B cell (primary cell): ENCODE data around the gene MAML3. TPM values are rescaled to one million over a fixed set of nuclear protein-coding genes. Genes with fewer than 3 reads are reported as not detected.

ENCODE experiments used
- ATAC-seq: fragments of 200-7000 bp; cut with Tn5 transposase; one replicate; pipeline ENCODE4 v1.10.0; 2021; ENCODE audit warnings: low read depth, mild to moderate bottlenecking, moderate number of reproducible peaks, moderate library complexity
- CTCF ChIA-PET: fragments of 350-600 bp; sonication (Branson Sonifier 250); formaldehyde crosslinking; loops from one replicate; lab custom pipeline; 2021; ENCODE audit warnings: antibody characterized with exemption, inconsistent platforms; lab: Charles Lee
- POLR2A ChIA-PET: fragments of 350-600 bp; sonication (Branson Sonifier 250); formaldehyde crosslinking; loops from one replicate; lab custom pipeline; 2021; ENCODE audit warnings: antibody characterized with exemption; lab: Charles Lee
- DNase-seq: peaks from one replicate; pipeline ENCODE4 v3.0.0; 2013
- H2AFZ ChIP-seq: 2 replicates; pipeline ENCODE4 v1.6.1; 2012; ENCODE audit warnings: mild to moderate bottlenecking, low read depth, low read length; ENCODE audit not compliant: insufficient read depth, poor library complexity, severe bottlenecking
- H3K27ac ChIP-seq, 2 donors: 1 replicate in 1 of 2; 2 replicates in 1 of 2; pipeline ENCODE4 v1.5.1; 2012 to 2013; ENCODE audit warnings: low read length in 2 of 2, mild to moderate bottlenecking in 2 of 2, moderate library complexity in 1 of 2
- H3K27me3 ChIP-seq, 4 experiments: fragments of 200-600 bp in 1 of 4; sonication (generic) in 1 of 4; replicated peaks in 1 of 4; 1 replicate in 2 of 4; 2 replicates in 2 of 4; pipeline versions ENCODE4 v1.6.1 to v1.7.0; 2013 to 2016; ENCODE audit warnings: low read length in 3 of 4, mild to moderate bottlenecking in 2 of 4, mixed read lengths in 1 of 4, moderate library complexity in 1 of 4; ENCODE audit not compliant: insufficient read depth in 4 of 4, control insufficient read depth in 3 of 4; ENCODE audit errors: control extremely low read depth in 1 of 4
- H3K36me3 ChIP-seq, 2 experiments: replicated peaks in 1 of 2; 1 replicate in 1 of 2; 2 replicates in 1 of 2; pipeline versions ENCODE4 v1.6.1 to v1.7.1; 2013; ENCODE audit warnings: low read length in 1 of 2; ENCODE audit not compliant: insufficient read depth in 2 of 2, control insufficient read depth in 1 of 2; ENCODE audit errors: control extremely low read depth in 1 of 2, extremely low read depth in 1 of 2
- H3K4me1 ChIP-seq, 2 donors: fragments of 200-600 bp in 1 of 2; sonication (generic) in 1 of 2; 1 replicate in 1 of 2; 2 replicates in 1 of 2; pipeline versions ENCODE4 v1.5.1 to v1.6.1; 2013 to 2017; ENCODE audit warnings: low read length in 2 of 2; ENCODE audit not compliant: control insufficient read depth in 2 of 2, insufficient read depth in 2 of 2
- H3K4me2 ChIP-seq: replicated peaks from 2 replicates; pipeline ENCODE3; 2012; ENCODE audit warnings: mild to moderate bottlenecking, low read depth, low read length; ENCODE audit not compliant: poor library complexity, severe bottlenecking
- H3K4me3 ChIP-seq, 5 experiments: fragments of 200-600 bp in 1 of 5; sonication (generic) in 1 of 5; 1 replicate in 3 of 5; 2 replicates in 2 of 5; pipeline versions ENCODE4 v1.5.1 to v1.7.0; 2011 to 2016; ENCODE audit warnings: low read length in 4 of 5, mild to moderate bottlenecking in 4 of 5, low read depth in 2 of 5, control low read depth in 1 of 5, moderate library complexity in 1 of 5; ENCODE audit not compliant: insufficient read depth in 1 of 5; ENCODE audit errors: control extremely low read depth in 1 of 5, extremely low read depth in 1 of 5
- H3K79me2 ChIP-seq: fragments of 200-600 bp; sonication (generic); one replicate; pipeline ENCODE4 v1.6.0; 2016; ENCODE audit warnings: low read length; ENCODE audit not compliant: control insufficient read depth, insufficient read depth
- H3K9ac ChIP-seq: fragments of 200-600 bp; sonication (generic); 2 replicates; pipeline ENCODE4 v1.6.1; 2017; ENCODE audit warnings: mild to moderate bottlenecking, low read length, moderate library complexity
- H3K9me3 ChIP-seq, 3 donors: one replicate each; pipeline versions ENCODE4 v1.6.1 to v1.7.1; 2013; ENCODE audit warnings: low read length in 2 of 3; ENCODE audit not compliant: control insufficient read depth in 2 of 3, insufficient read depth in 1 of 3; ENCODE audit errors: control extremely low read depth in 1 of 3
- H4K20me1 ChIP-seq: 2 replicates; pipeline ENCODE4 v1.6.0; 2012; ENCODE audit warnings: mild to moderate bottlenecking, low read length; ENCODE audit not compliant: insufficient read depth, control insufficient read depth, poor library complexity, severe bottlenecking
- H3K27ac Mint-ChIP-seq: one replicate; pipeline ENCODE4 v1.8.0; 2021; ENCODE audit warnings: mixed read lengths
- H3K27me3 Mint-ChIP-seq: one replicate; pipeline ENCODE4 v1.8.0; 2021; ENCODE audit warnings: mixed read lengths
- H3K4me1 Mint-ChIP-seq: one replicate; pipeline ENCODE4 v1.8.0; 2021; ENCODE audit warnings: mixed read lengths
- H3K4me3 Mint-ChIP-seq: one replicate; pipeline ENCODE4 v1.8.0; 2021; ENCODE audit warnings: mixed read lengths
- H3K9me3 Mint-ChIP-seq: one replicate; pipeline ENCODE4 v1.8.0; 2022; ENCODE audit warnings: mixed read lengths; ENCODE audit not compliant: insufficient read depth
- CTCF ChIP-seq: fragments of 200-600 bp; IDR thresholded peaks from one replicate; pipeline ENCODE4 v1.8.0; 2022; ENCODE audit warnings: antibody characterized with exemption, mild to moderate bottlenecking
- EZH2 ChIP-seq: IDR thresholded peaks from 2 replicates; pipeline ENCODE4 v1.6.1; 2012; ENCODE audit warnings: borderline replicate concordance, low read depth, mild to moderate bottlenecking, moderate library complexity, low read length; ENCODE audit not compliant: insufficient read depth, poor library complexity, severe bottlenecking
- whole genome bisulfite sequencing: methylation state at CpG from one replicate; pipeline ENCODE4 v1.1.5; 2013; ENCODE audit warnings: missing lambda C conversion rate; ENCODE audit not compliant: insufficient coverage; 5-methylcytosine and 5-hydroxymethylcytosine counted together
- intact Hi-C: fragments of 100-400 bp; cut with micrococcal nuclease; formaldehyde crosslinking; loops from one replicate; pipeline ENCODE4 v1.10.0; 2022
- polyA plus RNA-seq: library from polyadenylated mRNA; depleted of rRNA; stranded (reverse); fragments of >200 nt; gene quantifications from 2 replicates; pipeline ENCODE4 v1.2.3, GENCODE V29; 2012
- total RNA-seq, 2 donors: library from RNA; stranded (reverse); fragments of 120-200 nt in 1 of 2; gene quantifications; 1 replicate in 1 of 2; 2 replicates in 1 of 2; pipeline versions ENCODE4 v1.2.3 to v1.2.4, GENCODE V29; 2013 to 2022

The MAML3 gene
- total and polyA plus RNA-seq, 2 donors (not counting 1 experiment from before 2014, with no cell fraction given) = 0.94 to 5.3 TPM

DNA sequence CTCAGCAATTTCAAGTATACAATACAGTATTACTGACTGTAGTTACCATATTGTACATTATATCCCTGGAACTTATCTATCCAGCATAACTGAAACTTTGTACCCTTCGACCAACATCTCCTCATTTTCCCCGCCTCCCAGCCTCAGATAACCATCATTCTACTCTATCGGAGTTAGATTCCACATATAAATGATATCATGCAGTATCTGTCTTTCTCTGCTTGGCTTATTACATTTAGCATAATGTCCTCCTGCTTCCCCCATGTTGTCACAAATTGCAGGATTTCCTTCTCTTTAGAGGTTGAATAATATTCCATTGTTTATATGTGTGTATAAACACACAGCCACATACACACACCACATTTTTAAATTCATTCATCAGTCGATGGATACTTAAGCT is 218.1 kb downstream of the MAML3 start:
- no peak for TF ChIP-seq CTCF
- H3K9me3 ChIP-seq = no peaks in the 10 kb centered on the region
- no peak overlapping the region for H3K4me2 ChIP-seq
- H3K36me3 ChIP-seq = no peaks in the 10 kb centered on the region
- H3K4me3 ChIP-seq = no peak overlapping the region
- no peak overlapping the region for H3K27ac ChIP-seq
- Mint-ChIP-seq H3K27me3 (no peaks in the 10 kb centered on the region), H3K4me3 (no peak overlapping the region), H3K27ac (no peak overlapping the region), H3K9me3 (no peaks in the 10 kb centered on the region), H3K4me1 (no peaks in the 10 kb centered on the region)
- no peaks in the 10 kb centered on the region for H4K20me1 ChIP-seq
- ATAC-seq (no peak), DNase-seq (no peak)
- no peak overlapping the region for H2AFZ ChIP-seq
- no peak overlapping the region for H3K9ac ChIP-seq
- H3K4me1 ChIP-seq = no peaks in the 10 kb centered on the region
- no peaks in the 10 kb centered on the region for H3K27me3 ChIP-seq
- intact Hi-C loops = no loop called here
- POLR2A ChIA-PET = interaction anchor here (0.7 kb wide), 1 partner anchor 220 kb away, joined by 5 read pairs; no protein-coding TSS in a partner anchor
- 92% methylated on average over 3 of the region's 4 CpGs for WGBS
- H3K79me2 ChIP-seq = no peaks in the 10 kb centered on the region
- CTCF ChIA-PET = no interaction called here

DNA sequence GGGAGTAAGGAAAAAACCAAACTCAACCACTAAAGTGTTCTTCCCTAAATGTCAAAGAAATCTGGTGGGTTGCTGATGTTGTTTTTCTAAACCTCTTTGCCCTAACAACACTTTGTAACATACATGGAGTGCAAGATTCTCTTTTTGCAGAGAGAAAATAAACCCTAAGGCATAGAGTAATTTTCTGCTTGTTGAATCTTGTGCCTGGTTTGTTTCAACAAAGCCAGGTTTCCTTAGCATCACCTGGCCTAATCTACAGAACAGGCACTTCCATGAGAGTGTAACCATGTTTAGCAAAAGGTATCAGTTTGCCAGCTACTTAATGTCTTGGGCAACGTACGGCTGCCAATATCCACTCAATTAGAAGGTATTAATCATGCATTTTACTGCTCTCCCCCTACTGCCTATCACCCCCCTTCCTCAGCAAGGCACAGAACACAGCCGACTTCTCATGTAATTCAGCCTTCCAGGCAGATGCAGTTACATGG is 219.2 kb downstream of the MAML3 start:
- no peak overlapping the region for H3K4me3 Mint-ChIP-seq

More for the DNA sequence above, 219.2 kb downstream of the MAML3 start:
- H3K27me3 Mint-ChIP-seq = peaks cover 3% of the 10 kb centered on the region
- no peaks in the 10 kb centered on the region for H3K27me3 ChIP-seq
- no peaks in the 10 kb centered on the region for H3K36me3 ChIP-seq
- no peak overlapping the region for H3K4me2 ChIP-seq
- 100% methylated on average over 3 of the region's 3 CpGs for WGBS
- ATAC-seq (no peak), DNase-seq (no peak)
- H4K20me1 ChIP-seq = no peaks in the 10 kb centered on the region
- H3K4me1 Mint-ChIP-seq = no peaks in the 10 kb centered on the region
- H3K4me1 ChIP-seq = no peaks in the 10 kb centered on the region
- POLR2A ChIA-PET = no interaction called here
- CTCF ChIA-PET = no interaction called here
- H2AFZ ChIP-seq = no peak overlapping the region
- H3K4me3 ChIP-seq = no peak overlapping the region
- TF ChIP-seq CTCF (no peak), EZH2 (no peak)
- H3K9me3 ChIP-seq = no peaks in the 10 kb centered on the region
- intact Hi-C loops = no loop called here
- H3K27ac Mint-ChIP-seq = no peak overlapping the region
- no peaks in the 10 kb centered on the region for H3K79me2 ChIP-seq
- no peak overlapping the region for H3K9ac ChIP-seq
- no peak overlapping the region for H3K27ac ChIP-seq
- H3K9me3 Mint-ChIP-seq = no peaks in the 10 kb centered on the region
